BJ (cell line): ENCODE data around the gene PTPRG. TPM values are rescaled to one million over a fixed set of nuclear protein-coding genes. Genes with fewer than 3 reads are reported as not detected.

Experiments
- CTCF ChIA-PET: fragments of 350-600 bp; formaldehyde crosslinking; extraction: SDS; loops from one replicate; lab custom pipeline; 2021; ENCODE audit warnings: antibody characterized with exemption, inconsistent platforms; lab: Yijun Ruan, JAX
- POLR2A ChIA-PET: fragments of 300-600 bp; sonication (Branson Sonifier 250); formaldehyde crosslinking; extraction: SDS; loops from one replicate; lab custom pipeline; 2021; ENCODE audit warnings: antibody characterized with exemption; lab: Charles Lee
- DNase-seq: peaks from one replicate; pipeline ENCODE4 v3.0.0-alpha.2; 2011; ENCODE audit warnings: low read depth
- H3K27me3 ChIP-seq: 2 replicates; pipeline ENCODE4 v1.6.0; 2011; ENCODE audit warnings: low read length; ENCODE audit not compliant: control insufficient read depth, insufficient read depth
- H3K36me3 ChIP-seq: 2 replicates; pipeline ENCODE4 v1.5.1; 2011; ENCODE audit warnings: low read length; ENCODE audit not compliant: control insufficient read depth, insufficient read depth
- H3K4me3 ChIP-seq: 2 replicates; pipeline ENCODE4 v1.5.1; 2011; ENCODE audit warnings: low read depth, mild to moderate bottlenecking, control low read depth, low read length
- CTCF ChIP-seq: IDR thresholded peaks from 2 replicates; pipeline ENCODE4 v1.5.1; 2011; ENCODE audit warnings: low read depth, mild to moderate bottlenecking, control low read depth, inconsistent platforms, low read length, moderate library complexity; ENCODE audit not compliant: insufficient read depth
- polyA plus RNA-seq: library from polyadenylated mRNA; depleted of rRNA; stranded (reverse); fragments of >200 nt; gene quantifications from 2 replicates; pipeline ENCODE4 v1.2.3, GENCODE V29; 2011

The PTPRG gene
- polyA plus RNA-seq, 1 experiment: 20.8 TPM

DNA sequence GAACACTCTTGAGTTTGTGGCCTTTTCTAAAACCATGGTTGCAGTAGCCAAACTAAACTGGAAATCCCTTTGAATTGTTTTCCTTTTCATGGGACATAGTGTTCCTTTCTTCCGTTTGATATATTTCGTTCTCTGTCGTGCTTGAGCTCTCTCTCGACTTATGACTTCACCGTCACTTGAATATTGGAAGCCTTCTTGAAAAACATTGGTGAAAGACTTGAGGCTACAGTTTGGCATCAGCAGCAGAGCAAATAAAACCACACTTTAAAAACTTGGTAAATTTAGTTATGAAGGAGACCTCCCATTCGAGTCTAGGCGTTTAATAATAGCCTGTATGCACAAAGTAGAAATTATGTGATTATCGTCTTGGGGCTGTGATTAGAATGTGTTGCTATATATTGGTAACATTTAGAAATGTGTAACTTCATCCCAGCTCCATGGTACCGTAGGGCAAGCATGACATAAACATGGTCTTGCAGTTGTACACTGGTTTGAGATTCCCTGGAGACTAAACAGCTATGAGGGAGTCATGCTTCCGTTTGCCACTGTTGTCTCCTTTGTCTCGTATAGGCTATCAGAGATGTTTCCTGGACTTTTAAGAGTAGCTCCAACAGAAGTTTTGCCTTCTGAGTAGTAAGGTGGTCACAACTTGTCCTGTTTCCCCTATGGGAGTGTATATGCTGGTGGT, 122.3 kb downstream of the PTPRG start:
- no peak for DNase-seq
- TF ChIP-seq CTCF: no peak
- POLR2A ChIA-PET: no interaction called here
- CTCF ChIA-PET: interaction anchor here (0.6 to 1.5 kb wide), 3 partner anchors 11 to 120 kb away, joined by 3 to 8 read pairs (median 4); no protein-coding TSS in a partner anchor
- H3K27me3 ChIP-seq: no peaks in the 10 kb centered on the region
- no peaks in the 10 kb centered on the region for H3K36me3 ChIP-seq
- no peak overlapping the region for H3K4me3 ChIP-seq

- no peaks in the 10 kb centered on the region for H3K27me3 ChIP-seq
- no peak overlapping the region for H3K4me3 ChIP-seq
- DNase-seq: no peak
- TF ChIP-seq CTCF: no peak
- POLR2A ChIA-PET: no interaction called here
- H3K36me3 ChIP-seq: no peaks in the 10 kb centered on the region
- CTCF ChIA-PET: interaction anchor here (1.2 kb wide), 1 partner anchor 120 kb away, joined by 4 read pairs; no protein-coding TSS in a partner anchor
Measured at GRCh38 chr3:61684386-61684785, 123.0 kb downstream of the PTPRG start.

DNA sequence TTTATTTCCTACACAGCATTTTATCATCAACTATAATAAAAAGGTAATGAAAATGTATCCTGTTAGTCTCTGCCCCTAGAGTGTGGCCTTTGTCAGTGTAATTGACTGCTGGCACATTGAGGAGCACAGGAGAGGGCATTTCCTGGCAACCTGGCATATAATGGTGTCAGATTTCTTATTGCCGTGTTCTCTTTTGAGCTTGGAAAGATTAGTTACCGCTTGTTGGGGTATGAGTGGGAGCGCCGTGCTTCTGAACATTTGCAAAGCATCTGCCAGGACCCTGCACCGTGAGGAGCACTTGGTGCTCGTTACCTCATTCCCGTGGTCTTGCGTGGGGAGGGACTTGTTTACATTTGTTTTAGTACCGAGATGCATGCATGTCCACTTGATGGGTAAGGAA, 124.4 kb downstream of the PTPRG start:
- no peak for TF ChIP-seq CTCF
- H3K27me3 ChIP-seq: no peaks in the 10 kb centered on the region
- CTCF ChIA-PET: no interaction called here
- POLR2A ChIA-PET: no interaction called here
- no peak overlapping the region for H3K4me3 ChIP-seq
- DNase-seq: no peak
- H3K36me3 ChIP-seq: no peaks in the 10 kb centered on the region

GRCh38 chr3:61686228-61686648, 124.9 kb downstream of the PTPRG start:
- TF ChIP-seq CTCF: no peak
- Histone ChIP-seq H3K4me3 (no peak overlapping the region), H3K27me3 (no peaks in the 10 kb centered on the region), H3K36me3 (no peaks in the 10 kb centered on the region)
- ChIA-PET CTCF (no interaction called here), POLR2A (no interaction called here)
- DNase-seq: no peak

GRCh38 chr3:61687206-61687605, 125.8 kb downstream of the PTPRG start:
- no peaks in the 10 kb centered on the region for H3K27me3 ChIP-seq
- H3K4me3 ChIP-seq: no peak overlapping the region
- DNase-seq: no peak
- no peaks in the 10 kb centered on the region for H3K36me3 ChIP-seq
- CTCF ChIA-PET: interaction anchor here (2.6 kb wide), 1 partner anchor 122 kb away, joined by 7 read pairs; no protein-coding TSS in a partner anchor
- POLR2A ChIA-PET: no interaction called here
- TF ChIP-seq CTCF: no peak
